ENCODE results near the gene AP1AR.
"Not testable (repeated sequence)": the region's sequence is repeated elsewhere in the genome, so short reads cannot be mapped to it uniquely, and the experiment has no call there.

The AP1AR gene

GRCh38 chr4:112231779-112232713 is at the start of gene AP1AR:
AP1AR (plus strand) TSS chr4:112231787; CDS start chr4:112232092, 305 bp downstream.
- peak; percentile 76 for DNase-seq

- DNase-seq, result no peak
These were observed 49.0 kb upstream of the AP1AR start for GRCh38 chr4:112182604-112183003.

- DNase-seq, result no peak
These were observed 48.3 kb upstream of the AP1AR start for GRCh38 chr4:112183252-112183651.

DNA sequence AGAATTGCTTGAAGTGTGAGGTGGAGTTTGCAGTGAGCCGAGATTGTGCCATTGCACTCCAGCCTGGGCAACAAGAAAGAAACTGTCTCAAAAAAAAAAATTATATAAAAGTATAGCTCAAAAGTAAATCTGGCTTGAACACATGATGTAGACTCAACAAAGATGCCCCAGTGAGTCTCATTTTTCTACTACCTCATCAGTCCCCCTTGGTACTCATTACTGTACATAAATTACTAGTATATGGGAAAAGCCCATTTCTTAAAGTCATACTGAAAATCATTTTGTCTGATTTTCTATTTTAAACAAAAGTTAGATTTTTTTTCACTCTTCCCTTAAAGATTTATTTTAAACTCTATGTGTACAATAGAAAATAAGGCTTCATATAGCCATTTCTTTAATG is 47.1 kb upstream of the AP1AR start:
- no peak for DNase-seq

GRCh38 chr4:112185334-112185733 is 46.3 kb upstream of the AP1AR start:
- no peak for DNase-seq

GRCh38 chr4:112185740-112186670 is 45.6 kb upstream of the AP1AR start:
- no peak for DNase-seq

- DNase-seq, result no peak
These were observed 41.8 kb upstream of the AP1AR start for GRCh38 chr4:112189754-112190153.

- DNase-seq, result no peak
These were observed 40.9 kb upstream of the AP1AR start for GRCh38 chr4:112190684-112191083.

GRCh38 chr4:112196461-112196860 is 35.1 kb upstream of the AP1AR start:
- no peak for DNase-seq

DNA sequence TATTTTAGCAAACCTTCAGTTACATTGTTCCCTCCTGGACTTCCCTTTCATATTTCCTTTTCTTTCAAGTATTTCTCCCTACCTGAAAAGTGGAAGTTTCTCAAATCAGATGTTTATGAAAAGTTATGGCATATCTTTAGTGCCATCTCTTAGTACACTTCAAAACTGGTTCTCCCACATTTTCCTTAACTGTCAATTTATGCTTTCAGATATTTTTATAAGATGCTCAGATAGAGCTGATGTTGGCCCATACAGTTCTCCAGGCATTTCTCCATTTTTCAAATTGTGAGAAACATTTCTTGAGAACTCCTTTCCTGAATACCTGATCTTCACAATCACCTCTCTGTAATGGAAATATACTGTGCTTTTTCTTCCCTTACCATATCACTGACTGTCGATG is 32.5 kb upstream of the AP1AR start:
- DNase-seq, result no peak

- no peak for DNase-seq
These were observed 29.6 kb upstream of the AP1AR start for GRCh38 chr4:112201915-112202505.

DNA sequence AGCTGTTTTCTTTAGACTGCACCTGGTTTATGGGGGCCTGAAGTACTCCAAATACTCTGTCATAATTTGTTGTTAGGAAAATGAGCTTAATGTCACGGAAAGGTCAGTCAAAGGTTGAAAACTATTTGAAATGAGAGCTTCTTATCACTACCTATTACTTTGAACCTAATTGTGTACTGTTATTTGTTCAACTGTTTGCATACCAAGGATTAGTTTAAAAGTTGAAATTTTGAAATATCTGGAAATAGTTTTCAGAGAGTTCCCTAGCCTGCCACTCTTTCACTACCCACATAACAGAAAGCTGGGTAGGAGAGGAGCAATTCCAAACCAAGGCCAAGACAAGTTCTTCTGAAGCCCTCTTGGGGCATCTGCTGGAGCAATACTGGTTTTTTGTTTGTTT is 28.0 kb upstream of the AP1AR start:
- no peak for DNase-seq

DNA sequence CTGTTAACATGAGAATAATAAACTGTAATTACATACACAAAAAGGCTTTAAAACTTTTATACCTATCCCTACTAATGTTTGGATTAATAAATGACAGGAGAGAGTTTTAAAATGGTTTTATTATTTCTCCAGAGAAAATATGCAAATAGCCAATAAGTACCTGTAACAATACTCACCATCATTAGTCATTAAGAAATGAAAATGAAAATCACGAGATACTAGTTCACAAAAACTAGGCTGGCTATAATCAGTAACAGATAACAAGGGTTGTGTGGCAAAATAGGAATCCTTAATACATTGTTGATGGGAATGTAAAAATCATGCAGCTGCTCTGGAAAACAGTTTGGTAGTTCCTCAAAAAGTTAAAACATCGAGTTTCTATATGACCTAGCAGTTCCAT is 25.2 kb upstream of the AP1AR start:
- no peak for DNase-seq

- not testable (repeated sequence) for DNase-seq
These were observed 23.2 kb upstream of the AP1AR start for GRCh38 chr4:112208137-112209095.

DNA sequence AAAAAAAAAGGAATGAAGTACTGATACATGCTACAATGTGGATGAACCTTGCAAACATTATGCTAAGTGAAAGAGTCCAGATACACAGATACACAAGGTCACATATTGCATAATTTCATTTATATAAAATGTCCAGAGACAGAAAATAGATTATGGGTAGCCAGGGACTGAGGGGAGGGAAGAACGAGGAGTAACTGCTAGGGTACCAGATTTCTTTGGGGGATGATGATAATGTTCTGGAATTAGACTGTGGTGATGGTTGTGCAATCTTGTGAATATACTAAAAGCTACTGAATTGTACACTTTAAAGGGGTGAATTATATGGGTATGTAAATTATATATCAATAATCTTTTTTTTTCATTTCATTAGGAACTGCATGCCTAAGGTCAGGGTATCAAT is 20.8 kb upstream of the AP1AR start:
- no peak for DNase-seq

DNA sequence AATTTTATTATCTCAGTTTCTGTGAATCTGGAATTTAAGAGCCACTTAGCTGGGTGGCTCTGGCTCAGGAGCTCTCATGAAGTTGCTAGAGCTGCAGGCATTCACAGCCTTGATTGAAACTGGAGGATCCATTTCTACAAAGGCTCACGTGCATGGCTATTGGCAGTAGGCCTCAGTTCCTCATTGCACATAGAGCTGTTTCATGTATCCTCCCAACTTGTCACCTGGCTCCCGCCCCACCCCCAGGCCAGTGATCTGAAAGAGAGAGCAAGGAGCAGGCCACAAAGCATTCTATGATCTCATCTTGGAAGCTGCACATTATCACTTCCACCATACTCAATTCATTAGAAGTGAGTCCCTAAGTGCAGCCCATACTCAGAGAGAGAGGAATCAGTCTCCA is 18.5 kb upstream of the AP1AR start:
- DNase-seq, result no peak

- no peak for DNase-seq
These were observed 17.7 kb upstream of the AP1AR start for GRCh38 chr4:112213856-112214255.

- DNase-seq, result peak; percentile 32
These were observed 17.0 kb upstream of the AP1AR start for GRCh38 chr4:112214390-112215264.

DNA sequence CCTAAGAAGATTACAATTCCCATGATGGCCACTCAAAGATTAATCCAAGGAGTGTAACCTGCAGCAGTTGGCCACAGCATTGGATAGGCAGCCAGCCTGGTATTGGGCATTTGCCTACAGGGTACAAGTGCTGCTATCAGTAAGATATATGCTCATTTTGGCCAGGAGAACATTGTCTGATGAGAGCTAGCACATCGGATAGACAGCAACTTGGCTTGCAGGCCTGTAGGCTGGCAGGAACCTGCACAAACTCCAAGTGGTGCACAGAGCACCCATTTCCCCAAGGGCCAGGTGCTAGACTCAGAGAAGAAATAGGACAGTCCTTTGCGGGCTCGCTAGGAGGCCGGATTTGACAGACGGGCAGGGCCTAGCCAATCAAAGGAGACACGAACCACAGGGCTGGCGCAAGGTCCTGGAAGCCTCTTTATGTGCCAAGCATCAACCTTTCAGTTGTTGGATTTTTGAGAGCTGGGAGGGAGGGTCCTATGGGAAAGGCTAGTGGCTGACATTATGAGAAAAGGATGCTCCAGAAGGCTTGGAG is 11.7 kb upstream of the AP1AR start:
- no peak for DNase-seq

- no peak for DNase-seq
These were observed 9.2 kb upstream of the AP1AR start for GRCh38 chr4:112222219-112222955.

Data from COR-L47 (cell line).